PFSK-1 (cell line): Measurements from ENCODE around the gene SPATA25.

Experiments used
- FOXP2 ChIP-seq: optimal IDR thresholded peaks from 2 replicates; pipeline ENCODE3; 2011; ENCODE audit warnings: borderline replicate concordance, control low read depth, inconsistent platforms; ENCODE audit not compliant: insufficient read depth; ENCODE audit errors: extremely low read length, extremely low read depth
- POLR2AphosphoS5 ChIP-seq: IDR thresholded peaks from 2 replicates; pipeline ENCODE4 v1.6.1; 2012; ENCODE audit warnings: low read depth, mild to moderate bottlenecking, control low read depth, low read length, moderate library complexity
- SIN3A ChIP-seq: IDR thresholded peaks from 2 replicates; pipeline ENCODE4 v1.6.1; 2012; ENCODE audit warnings: mild to moderate bottlenecking, low read length, moderate library complexity, borderline replicate concordance; ENCODE audit not compliant: insufficient read depth
- TAF1 ChIP-seq: IDR thresholded peaks from 2 replicates; pipeline ENCODE4 v1.6.1; 2012; ENCODE audit warnings: low read length, control low read depth, borderline replicate concordance; ENCODE audit not compliant: insufficient read depth
- TF ChIP-seq, protein P1 (sequence below), 2 experiments: IDR thresholded peaks; 2 replicates each; pipeline versions ENCODE4 v1.6.1 to v1.8.0; 2011 to 2012; ENCODE audit warnings: low read depth in 2 of 2, low read length in 2 of 2, control low read depth in 1 of 2, inconsistent platforms in 1 of 2, mild to moderate bottlenecking in 1 of 2, moderate library complexity in 1 of 2; ENCODE audit not compliant: insufficient read depth in 1 of 2

SPATA25 gene

DNA sequence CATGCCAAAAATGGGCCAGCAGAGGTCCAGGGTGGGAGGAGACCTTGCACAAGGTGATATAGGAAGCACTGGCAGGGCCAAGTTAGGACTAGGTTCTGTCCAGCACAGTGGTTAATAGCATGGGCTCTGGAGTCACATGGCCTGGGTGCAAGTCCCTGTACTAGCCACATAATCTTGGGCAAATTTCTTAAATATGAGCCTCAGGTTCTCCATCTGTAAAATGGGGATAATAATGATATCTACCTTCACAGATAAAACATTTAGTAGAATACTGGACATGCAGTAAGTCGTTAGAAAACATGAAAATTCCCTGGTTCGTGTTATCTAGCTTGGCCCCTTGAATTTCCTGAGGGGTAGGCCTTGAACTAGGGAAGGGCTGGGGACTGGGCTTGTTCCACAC, 9.9 kb upstream of the SPATA25 start:
- TF ChIP-seq POLR2AphosphoS5 (no peak), FOXP2 (no peak), SIN3A (no peak), TAF1 (no peak)
- TF ChIP-seq, protein P1, sequence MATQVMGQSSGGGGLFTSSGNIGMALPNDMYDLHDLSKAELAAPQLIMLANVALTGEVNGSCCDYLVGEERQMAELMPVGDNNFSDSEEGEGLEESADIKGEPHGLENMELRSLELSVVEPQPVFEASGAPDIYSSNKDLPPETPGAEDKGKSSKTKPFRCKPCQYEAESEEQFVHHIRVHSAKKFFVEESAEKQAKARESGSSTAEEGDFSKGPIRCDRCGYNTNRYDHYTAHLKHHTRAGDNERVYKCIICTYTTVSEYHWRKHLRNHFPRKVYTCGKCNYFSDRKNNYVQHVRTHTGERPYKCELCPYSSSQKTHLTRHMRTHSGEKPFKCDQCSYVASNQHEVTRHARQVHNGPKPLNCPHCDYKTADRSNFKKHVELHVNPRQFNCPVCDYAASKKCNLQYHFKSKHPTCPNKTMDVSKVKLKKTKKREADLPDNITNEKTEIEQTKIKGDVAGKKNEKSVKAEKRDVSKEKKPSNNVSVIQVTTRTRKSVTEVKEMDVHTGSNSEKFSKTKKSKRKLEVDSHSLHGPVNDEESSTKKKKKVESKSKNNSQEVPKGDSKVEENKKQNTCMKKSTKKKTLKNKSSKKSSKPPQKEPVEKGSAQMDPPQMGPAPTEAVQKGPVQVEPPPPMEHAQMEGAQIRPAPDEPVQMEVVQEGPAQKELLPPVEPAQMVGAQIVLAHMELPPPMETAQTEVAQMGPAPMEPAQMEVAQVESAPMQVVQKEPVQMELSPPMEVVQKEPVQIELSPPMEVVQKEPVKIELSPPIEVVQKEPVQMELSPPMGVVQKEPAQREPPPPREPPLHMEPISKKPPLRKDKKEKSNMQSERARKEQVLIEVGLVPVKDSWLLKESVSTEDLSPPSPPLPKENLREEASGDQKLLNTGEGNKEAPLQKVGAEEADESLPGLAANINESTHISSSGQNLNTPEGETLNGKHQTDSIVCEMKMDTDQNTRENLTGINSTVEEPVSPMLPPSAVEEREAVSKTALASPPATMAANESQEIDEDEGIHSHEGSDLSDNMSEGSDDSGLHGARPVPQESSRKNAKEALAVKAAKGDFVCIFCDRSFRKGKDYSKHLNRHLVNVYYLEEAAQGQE (IDR thresholded peaks at IDR 0.05; ENCODE audit: insufficient read depth in 1 of 2, low read depth in 2 of 2, low read length in 2 of 2): no peak

DNA sequence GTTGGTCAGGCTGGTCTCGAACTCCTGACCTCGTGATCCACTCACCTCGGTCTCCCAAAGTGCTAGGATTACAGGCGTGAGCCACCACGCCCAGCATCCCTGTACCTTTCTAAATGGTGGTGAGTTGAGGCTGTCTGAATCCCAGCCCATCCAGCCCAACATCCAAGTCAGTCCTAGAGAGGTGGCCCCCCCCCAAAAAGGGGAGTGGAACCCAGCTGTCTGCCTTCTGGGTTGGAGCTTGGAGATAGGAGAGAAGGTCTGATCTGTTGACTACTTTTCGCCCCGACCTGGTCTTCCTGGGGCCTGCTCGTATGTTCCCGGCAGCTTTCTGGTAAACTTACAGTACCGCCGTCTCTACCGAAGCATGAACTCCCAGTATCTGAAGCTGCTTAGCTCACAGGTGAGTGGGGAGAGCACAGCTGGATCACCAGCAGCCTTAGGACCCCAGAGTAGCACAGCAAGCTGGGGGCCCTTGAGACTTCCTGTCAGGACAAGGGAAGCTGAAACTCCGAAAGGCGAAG, 9.3 kb upstream of the SPATA25 start:
- TF ChIP-seq POLR2AphosphoS5 (no peak), TAF1 (no peak), SIN3A (no peak), FOXP2 (no peak)
- TF ChIP-seq, protein P1 (IDR thresholded peaks at IDR 0.05; ENCODE audit: insufficient read depth in 1 of 2, low read depth in 2 of 2, low read length in 2 of 2): no peak

DNA sequence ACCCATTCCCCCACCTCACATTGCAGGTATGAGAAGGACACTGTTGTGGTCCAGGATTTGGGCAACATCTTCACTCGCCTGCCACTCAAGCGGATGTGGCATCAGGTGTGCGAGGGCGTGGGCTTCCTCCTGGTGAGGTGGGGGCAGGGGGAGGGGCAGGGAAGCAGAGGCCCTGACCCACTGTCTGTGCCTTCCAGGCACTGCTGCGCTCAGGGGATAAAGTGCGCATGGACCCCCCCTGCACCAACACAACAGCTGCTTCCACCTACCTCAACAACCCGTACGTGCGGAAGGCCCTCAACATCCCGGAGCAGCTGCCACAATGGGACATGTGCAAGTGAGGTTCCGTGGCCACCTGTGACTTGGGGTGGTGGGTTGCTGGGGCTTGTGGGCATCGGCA, 7.4 kb upstream of the SPATA25 start:
- TF ChIP-seq, protein P1 (IDR thresholded peaks at IDR 0.05; ENCODE audit: insufficient read depth in 1 of 2, low read depth in 2 of 2, low read length in 2 of 2): no peak
- TF ChIP-seq SIN3A (no peak), TAF1 (no peak), POLR2AphosphoS5 (no peak), FOXP2 (no peak)

DNA sequence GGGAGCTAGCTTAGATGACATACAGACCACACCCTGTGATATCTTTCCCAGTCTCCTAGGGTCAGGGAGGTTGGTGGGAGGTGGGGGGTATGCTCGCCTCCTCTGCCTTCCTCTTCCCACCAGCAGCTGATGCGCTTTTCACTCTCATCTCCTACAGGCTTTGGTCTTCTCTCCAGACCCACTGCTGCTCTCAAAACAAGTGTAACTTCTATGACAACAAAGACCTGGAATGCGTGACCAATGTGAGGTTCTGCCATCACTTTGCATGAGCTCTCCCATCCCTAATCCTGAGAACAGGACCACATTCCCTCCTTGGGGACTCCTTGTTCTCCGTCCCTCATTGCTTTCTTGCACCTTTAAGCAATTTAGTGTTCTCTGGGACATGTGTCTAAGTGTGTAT, 6.4 kb upstream of the SPATA25 start:
- TF ChIP-seq TAF1 (no peak), POLR2AphosphoS5 (no peak), SIN3A (no peak)

DNA sequence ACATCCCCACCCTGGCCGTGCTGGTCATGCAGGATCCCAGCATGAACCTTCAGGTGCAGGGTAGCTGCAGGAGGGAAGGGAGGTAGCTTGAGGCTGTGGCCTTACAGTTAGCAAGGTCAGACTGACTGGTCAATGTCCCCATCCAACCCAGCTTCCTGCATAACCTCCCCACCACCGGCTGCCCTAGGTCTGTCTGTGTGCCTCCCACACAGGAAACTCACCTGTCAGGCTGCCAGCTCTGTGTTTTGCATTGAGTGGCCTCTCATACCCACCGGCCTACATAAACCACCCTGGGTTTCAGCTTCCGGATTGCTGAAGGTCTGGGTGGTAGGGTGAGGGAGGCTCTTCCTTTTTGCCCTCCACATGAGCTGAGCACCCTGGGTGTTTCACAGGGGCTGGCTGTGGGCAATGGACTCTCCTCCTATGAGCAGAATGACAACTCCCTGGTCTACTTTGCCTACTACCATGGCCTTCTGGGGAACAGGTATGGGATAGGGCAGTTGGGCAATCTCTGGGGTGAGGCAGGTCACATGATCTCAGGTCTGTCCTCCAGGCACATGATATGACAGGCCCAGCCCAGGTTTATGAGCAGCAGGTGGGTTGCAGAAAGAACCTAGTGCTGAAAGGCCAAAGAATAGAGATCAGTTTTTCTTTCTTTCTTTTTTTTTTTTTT, 5.5 kb upstream of the SPATA25 start:
- TF ChIP-seq POLR2AphosphoS5 (no peak), SIN3A (no peak), FOXP2 (no peak), TAF1 (no peak)
- TF ChIP-seq, protein P1 (IDR thresholded peaks at IDR 0.05; ENCODE audit: insufficient read depth in 1 of 2, low read depth in 2 of 2, low read length in 2 of 2): no peak
